PC-9 (cell line): Measurements from ENCODE around the gene PTGER1. TPM values are rescaled to one million over a fixed set of nuclear protein-coding genes. Genes with fewer than 3 reads are reported as not detected.

Experiments
- BruUV-seq: library from RNA; stranded (reverse); fragments of 400-500 nt; replicated peaks from 2 replicates; lab custom pipeline; 2021; lab: Mats Ljungman, UMichigan
- CTCF ChIA-PET: fragments of 300-600 bp; sonication (Branson Sonifier 250); formaldehyde crosslinking; loops from one replicate; lab custom pipeline; 2022; ENCODE audit warnings: antibody characterized with exemption; lab: Charles Lee
- POLR2A ChIA-PET: fragments of 300-600 bp; sonication (Branson Sonifier 250); formaldehyde crosslinking; loops from one replicate; lab custom pipeline; 2022; ENCODE audit warnings: antibody characterized with exemption; ENCODE audit not compliant: unreplicated experiment; lab: Charles Lee
- DNase-seq, 2 experiments: peaks; one replicate each; pipeline versions ENCODE4 v3.0.0 to v3.0.0-alpha.2; 2015 to 2022; ENCODE audit warnings: mixed read lengths in 1 of 2
- H2AFZ ChIP-seq: fragments of 200-600 bp; sonication (generic); 2 replicates; pipeline ENCODE4 v1.8.1; 2017; ENCODE audit warnings: antibody characterized with exemption
- H3F3A ChIP-seq: fragments of 200-600 bp; sonication (generic); 2 replicates; pipeline ENCODE4 v1.8.1; 2017; ENCODE audit warnings: antibody characterized with exemption, mild to moderate bottlenecking, low read depth; ENCODE audit not compliant: insufficient read depth
- H3K27ac ChIP-seq: fragments of 200-600 bp; sonication (generic); 2 replicates; pipeline ENCODE4 v1.6.1; 2016; ENCODE audit warnings: mixed run types
- H3K27me3 ChIP-seq: fragments of 200-600 bp; sonication (generic); 2 replicates; pipeline ENCODE4 v1.6.1; 2016; ENCODE audit warnings: low read depth, mixed run types; ENCODE audit not compliant: insufficient read depth
- H3K36me3 ChIP-seq: fragments of 200-600 bp; sonication (generic); 2 replicates; pipeline ENCODE4 v1.6.1; 2016; ENCODE audit warnings: low read depth, mixed run types
- H3K4me1 ChIP-seq: fragments of 200-600 bp; sonication (generic); replicated peaks from 2 replicates; pipeline ENCODE4 v1.6.1; 2016; ENCODE audit warnings: mixed run types; ENCODE audit not compliant: insufficient read depth
- H3K4me2 ChIP-seq: fragments of 200-600 bp; sonication (generic); 2 replicates; pipeline ENCODE4 v1.6.1; 2017; ENCODE audit warnings: mixed run types
- H3K4me3 ChIP-seq: fragments of 200-600 bp; sonication (generic); 2 replicates; pipeline ENCODE4 v1.6.1; 2016; ENCODE audit warnings: mixed run types
- H3K79me2 ChIP-seq: fragments of 200-600 bp; sonication (generic); 2 replicates; pipeline ENCODE4 v1.6.1; 2017; ENCODE audit warnings: low read depth, mixed run types
- H3K9me2 ChIP-seq: fragments of 200-600 bp; sonication (generic); 2 replicates; pipeline ENCODE4 v1.8.1; 2017; ENCODE audit warnings: mild to moderate bottlenecking; ENCODE audit not compliant: insufficient read depth
- H3K9me3 ChIP-seq: fragments of 200-600 bp; sonication (generic); 2 replicates; pipeline ENCODE4 v1.8.1; 2016; ENCODE audit warnings: low read depth; ENCODE audit not compliant: insufficient read depth
- H4K20me1 ChIP-seq: fragments of 200-600 bp; sonication (generic); 2 replicates; pipeline ENCODE4 v1.8.1; 2017; ENCODE audit not compliant: insufficient read depth
- CTCF ChIP-seq: fragments of 200-600 bp; sonication (generic); conservative IDR thresholded peaks from 2 replicates; pipeline ENCODE4 v1.6.1; 2017; ENCODE audit warnings: mixed run types, antibody characterized with exemption, mild to moderate bottlenecking, moderate library complexity
- EZH2 ChIP-seq: fragments of 200-600 bp; sonication (generic); IDR thresholded peaks from 2 replicates; pipeline ENCODE4 v1.8.0; 2017; ENCODE audit warnings: antibody characterized with exemption, low read depth
- intact Hi-C: fragments of 100-400 bp; cut with micrococcal nuclease; formaldehyde crosslinking; loops from one replicate; pipeline ENCODE4 v1.10.0; 2022; ENCODE audit not compliant: unreplicated experiment
- total RNA-seq: library from RNA; stranded (reverse); gene quantifications from 2 replicates; pipeline ENCODE4 v1.2.3, GENCODE V29; 2021

The PTGER1 gene
- total RNA-seq, 1 experiment from 2014 or later, result 1.4 TPM

DNA sequence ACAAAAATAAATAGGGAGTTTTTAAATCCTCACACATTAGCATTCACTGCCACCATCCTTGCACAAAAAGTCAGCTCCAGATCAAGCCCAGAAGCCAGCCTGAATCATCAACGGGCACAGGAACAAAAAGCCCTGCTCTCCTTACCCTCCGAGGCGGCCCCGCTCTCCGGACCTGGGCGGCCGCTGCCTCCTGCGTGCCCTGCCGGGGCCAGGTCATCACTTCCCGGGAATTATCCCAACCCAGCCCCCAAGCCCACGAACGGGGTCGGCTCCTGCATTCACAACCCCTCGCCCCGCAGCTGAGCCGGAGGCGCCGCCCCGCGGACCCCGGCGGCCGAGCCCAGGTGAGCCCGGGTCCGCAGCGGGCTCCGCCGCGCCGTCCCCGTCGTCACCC is 42.3 kb upstream of the PTGER1 start:
- intact Hi-C loops, result loop anchor here (5.0 to 10.0 kb wide), 2 partner anchors 40 to 383 kb away; partner anchors contain the start of genes ASF1B and PTGER1
- H3K4me3 ChIP-seq, result peak overlapping the region; percentile 99
- H3K4me1 ChIP-seq, result peaks cover 46% of the 10 kb centered on the region
- H3K79me2 ChIP-seq, result peaks cover 48% of the 10 kb centered on the region
- no TSS peak for BruUV-seq
- no peaks in the 10 kb centered on the region for H3K27me3 ChIP-seq
- no peak overlapping the region for H2AFZ ChIP-seq
- DNase-seq, result no peak
- POLR2A ChIA-PET, result interaction anchor here (0.6 to 0.8 kb wide), 6 partner anchors 10 to 902 kb away, joined by 3 to 9 read pairs (median 4); partner anchors contain the start of gene ZNF333
- peak overlapping the region; percentile 95 for H3K4me2 ChIP-seq
- peak overlapping the region; percentile 94 for H3K27ac ChIP-seq
- peaks cover 34% of the 10 kb centered on the region for H4K20me1 ChIP-seq
- H3F3A ChIP-seq, result peaks cover 71% of the 10 kb centered on the region
- H3K9me2 ChIP-seq, result no peaks in the 10 kb centered on the region
- no peak for TF ChIP-seq EZH2
- TF ChIP-seq CTCF, result no peak
- CTCF ChIA-PET, result interaction anchor here (1.7 kb wide), 1 partner anchor 45 kb away, joined by 3 read pairs; no protein-coding TSS in a partner anchor
- peaks cover 34% of the 10 kb centered on the region for H3K36me3 ChIP-seq
- H3K9me3 ChIP-seq, result no peaks in the 10 kb centered on the region

DNA sequence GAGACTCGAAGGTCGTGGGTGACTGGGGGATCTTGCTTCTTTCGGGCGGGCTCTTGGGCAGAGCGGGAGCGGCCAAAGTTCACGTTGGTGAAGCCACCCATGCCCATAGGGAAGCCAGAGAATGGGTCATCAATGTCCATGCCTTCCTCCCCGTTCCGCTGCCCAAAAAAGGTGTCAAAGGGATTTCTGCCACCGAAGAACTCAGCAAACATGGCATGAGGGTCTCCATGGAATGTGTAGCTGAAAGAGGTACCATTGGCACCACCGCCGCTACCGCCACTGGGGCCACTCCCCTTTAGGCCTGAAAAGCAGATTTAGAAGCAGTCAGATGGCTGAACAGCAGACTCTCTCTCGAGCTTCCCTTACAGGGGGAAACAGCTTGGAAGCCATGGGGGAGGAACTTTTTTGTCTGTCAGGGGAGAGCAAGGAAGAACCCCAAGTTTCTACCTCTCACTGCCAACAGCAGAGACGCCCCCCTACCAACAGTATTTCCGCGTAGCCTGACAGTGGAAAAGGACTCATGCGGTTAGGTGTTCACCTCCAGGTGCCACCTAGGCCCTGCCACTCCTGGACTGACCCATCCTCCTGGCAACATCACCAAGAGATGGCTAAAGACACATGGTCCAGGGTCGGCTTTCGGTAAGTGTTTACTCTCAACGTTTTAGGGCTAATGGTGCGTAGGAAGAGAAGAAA is 41.7 kb upstream of the PTGER1 start:
- Histone ChIP-seq H3K4me2 (peak overlapping the region; percentile 95), H3K9me2 (no peaks in the 10 kb centered on the region), H2AFZ (no peak overlapping the region), H4K20me1 (peaks cover 34% of the 10 kb centered on the region), H3K4me1 (peaks cover 50% of the 10 kb centered on the region), H3K9me3 (no peaks in the 10 kb centered on the region), H3F3A (peaks cover 77% of the 10 kb centered on the region), H3K36me3 (peaks cover 34% of the 10 kb centered on the region), H3K27me3 (no peaks in the 10 kb centered on the region), H3K4me3 (peak overlapping the region; percentile 99), H3K79me2 (peaks cover 48% of the 10 kb centered on the region), H3K27ac (peak overlapping the region; percentile 94)
- TF ChIP-seq CTCF (no peak), EZH2 (no peak)
- DNase-seq, result no peak
- CTCF ChIA-PET, result interaction anchor here (1.1 to 1.7 kb wide), 2 partner anchors 12 to 44 kb away, joined by 3 to 10 read pairs; no protein-coding TSS in a partner anchor
- BruUV-seq, result TSS peak; percentile 41
- intact Hi-C loops, result loop anchor here (1.0 to 10.0 kb wide), 3 partner anchors 21 to 382 kb away; partner anchors contain the start of genes ASF1B, GIPC1 and PTGER1
- POLR2A ChIA-PET, result interaction anchor here (0.6 kb wide), 4 partner anchors 10 to 902 kb away, joined by 3 to 9 read pairs (median 4); partner anchors contain the start of gene ZNF333

DNA sequence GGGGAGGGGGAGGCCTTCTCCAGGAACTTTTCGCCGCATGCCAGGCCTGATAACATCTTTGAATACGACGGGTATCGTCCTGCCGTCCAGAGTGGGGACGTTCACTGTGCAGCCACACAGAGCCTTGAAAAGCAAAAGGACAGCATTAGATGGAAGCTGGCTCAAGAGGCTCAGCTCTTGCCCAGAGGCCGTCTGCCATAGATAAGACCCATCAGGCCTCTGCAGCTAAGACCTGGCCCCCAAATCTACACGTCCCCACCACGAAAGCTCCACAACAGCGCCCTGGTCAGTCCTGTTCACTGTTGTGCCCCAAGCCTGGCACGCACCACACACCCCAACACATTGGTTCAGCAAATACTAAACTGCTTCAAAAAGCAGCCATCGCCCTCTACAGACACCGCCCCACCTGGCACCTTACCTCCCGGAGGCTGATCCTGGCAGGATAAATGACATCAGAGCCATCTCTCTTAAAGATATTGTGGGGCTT is 40.9 kb upstream of the PTGER1 start:
- DNase-seq, result no peak
- no peak for TF ChIP-seq EZH2
- peak; percentile 55; the same call in 1 of the 2 replicates for TF ChIP-seq CTCF
- Histone ChIP-seq H3F3A (peaks cover 85% of the 10 kb centered on the region), H3K27ac (peak overlapping the region; percentile 94; the same call in 1 of the 2 replicates), H3K4me2 (peak overlapping the region; percentile 95), H2AFZ (no peak overlapping the region), H3K9me2 (no peaks in the 10 kb centered on the region), H3K9me3 (no peaks in the 10 kb centered on the region), H3K4me3 (peak overlapping the region; percentile 99), H3K79me2 (peaks cover 48% of the 10 kb centered on the region), H3K27me3 (no peaks in the 10 kb centered on the region), H3K4me1 (peaks cover 54% of the 10 kb centered on the region), H4K20me1 (peaks cover 34% of the 10 kb centered on the region), H3K36me3 (peaks cover 34% of the 10 kb centered on the region)
- intact Hi-C loops, result loop anchor here (1.0 to 10.0 kb wide), 3 partner anchors 20 to 381 kb away; partner anchors contain the start of genes ASF1B, GIPC1 and PTGER1
- POLR2A ChIA-PET, result interaction anchor here (0.6 kb wide), 1 partner anchor 20 kb away, joined by 5 read pairs; no protein-coding TSS in a partner anchor
- no TSS peak for BruUV-seq
- CTCF ChIA-PET, result interaction anchor here (0.6 to 1.7 kb wide), 3 partner anchors 11 to 43 kb away, joined by 3 to 13 read pairs (median 10); no protein-coding TSS in a partner anchor
